ENCODE data around the gene HRNR.

- no peak for TF ChIP-seq CTCF (IDR thresholded peaks at IDR 0.05; ENCODE audit: low read depth, low read length)
- TF ChIP-seq EZH2phosphoT487 (IDR thresholded peaks at IDR 0.05; ENCODE audit: low read depth): no peak
Measured at GRCh38 chr1:152252157-152252556, 28.2 kb upstream of the HRNR start.
